Right ventricle myocardium inferior (tissue), 1 donor: ENCODE results near the gene RABGAP1. TPM values are rescaled to one million over a fixed set of nuclear protein-coding genes. Genes with fewer than 3 reads are reported as not detected.
A peak's percentile ranks its signal among the peaks of the same experiment; 100 is the strongest.

ENCODE experiments used
- ATAC-seq: fragments of 200-7000 bp; cut with Tn5 transposase; one replicate; pipeline ENCODE4 v1.9.1; 2020; ENCODE audit warnings: mild to moderate bottlenecking, moderate library complexity
- DNase-seq: peaks from one replicate; pipeline ENCODE4 v3.0.0; 2021; ENCODE audit errors: missing footprints
- intact Hi-C: fragments of 100-400 bp; cut with DNase I; formaldehyde crosslinking; loops from one replicate; pipeline ENCODE4 v1.11.0; 2022
- total RNA-seq: library from RNA; stranded (reverse); fragmentation: NEBNext Ultra II Directional; extraction: Animal tissue kit (Norgen Biotek cat#: 25700); gene quantifications from one replicate; pipeline ENCODE4 v1.2.1, GENCODE V29; 2021
- donor health status: DM: no; HTN: yes; CAD: no; lungs with severe emphysema.

RABGAP1 gene
- total RNA-seq, 1 donor from 2014 or later = 45.1 TPM

GRCh38 chr9:123063896-123064295 lies 123.1 kb downstream of the RABGAP1 start:
- DNase-seq (no peak), ATAC-seq (no peak)
- intact Hi-C loops = no loop called here

DNA sequence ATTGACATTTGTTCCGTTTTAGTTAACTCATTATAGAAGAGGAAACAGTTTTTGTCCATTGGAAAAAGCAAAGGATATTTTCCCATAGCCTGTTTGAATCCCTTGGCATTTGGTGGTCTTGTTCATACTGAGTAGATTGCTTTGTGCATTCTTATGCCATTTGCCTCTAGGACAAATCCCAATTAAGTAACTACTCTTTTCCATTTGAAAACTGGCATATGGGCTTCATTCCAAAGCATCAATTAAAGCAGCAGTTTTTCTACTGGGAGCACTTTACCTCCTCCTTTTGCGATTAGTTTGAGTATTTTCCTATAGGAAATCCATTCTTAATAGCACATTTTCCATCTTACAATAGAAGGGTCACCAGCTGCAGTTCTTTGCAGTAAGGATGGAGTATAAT lies 123.9 kb downstream of the RABGAP1 start:
- intact Hi-C loops = no loop called here
- DNase-seq (no peak), ATAC-seq (no peak)

GRCh38 chr9:123065196-123065595 lies 124.4 kb downstream of the RABGAP1 start:
- intact Hi-C loops = no loop called here
- ATAC-seq = no peak

GRCh38 chr9:123067136-123067535 lies 126.3 kb downstream of the RABGAP1 start:
- ATAC-seq (no peak), DNase-seq (no peak)
- intact Hi-C loops = no loop called here

More at GRCh38 chr9:123065196-123065595, 124.4 kb downstream of the RABGAP1 start:
- DNase-seq = no peak

- intact Hi-C loops = no loop called here
- DNase-seq = no peak
- ATAC-seq = no peak
These were observed 128.2 kb downstream of the RABGAP1 start for GRCh38 chr9:123069010-123069481.

DNA sequence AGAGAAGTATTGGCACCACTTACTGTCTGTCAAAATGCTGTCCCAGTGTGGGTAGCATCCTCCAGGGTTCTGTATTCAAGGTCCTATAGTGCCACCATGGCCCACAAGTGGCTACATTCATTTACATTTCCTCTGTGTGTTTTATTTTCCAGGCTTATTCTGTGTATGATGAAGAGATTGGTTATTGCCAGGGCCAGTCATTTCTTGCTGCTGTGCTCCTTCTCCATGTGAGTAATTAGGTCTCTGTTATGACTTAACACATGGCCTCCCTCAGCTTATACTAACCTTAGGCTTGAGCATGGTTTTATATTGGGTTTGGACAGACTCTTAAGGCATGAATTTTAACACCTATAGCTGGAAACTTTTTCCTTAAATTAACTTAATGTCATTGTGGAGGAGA lies 129.4 kb downstream of the RABGAP1 start:
- DNase-seq = no peak
- ATAC-seq = no peak
- intact Hi-C loops = no loop called here

GRCh38 chr9:123072407-123072995 lies 131.7 kb downstream of the RABGAP1 start:
- no peak for ATAC-seq
- intact Hi-C loops = no loop called here

GRCh38 chr9:123073441-123073840 lies 132.6 kb downstream of the RABGAP1 start:
- intact Hi-C loops = no loop called here
- no peak for ATAC-seq
- DNase-seq = no peak

More at GRCh38 chr9:123072407-123072995, 131.7 kb downstream of the RABGAP1 start:
- no peak for DNase-seq

- ATAC-seq = no peak
- intact Hi-C loops = no loop called here
These were observed 133.2 kb downstream of the RABGAP1 start for GRCh38 chr9:123073991-123074422.

DNA sequence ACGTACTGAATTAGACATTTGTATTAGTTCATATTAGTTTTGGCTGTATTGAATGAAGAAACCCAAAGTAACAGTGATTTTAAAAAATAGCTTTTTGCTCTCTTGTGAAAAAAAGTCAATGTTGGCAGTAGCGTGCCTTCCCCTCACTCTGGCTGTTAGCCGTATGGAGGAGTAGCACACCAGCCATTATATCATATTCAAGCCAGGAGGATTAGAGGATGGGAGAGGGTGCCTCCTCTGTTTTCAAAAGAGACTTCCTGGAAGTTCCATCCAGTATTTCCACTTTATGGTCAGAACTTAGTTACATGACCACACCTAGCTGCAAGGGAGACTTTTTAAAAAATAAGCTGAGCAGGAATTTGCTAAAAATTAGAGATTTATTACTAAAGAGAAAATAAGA lies 133.8 kb downstream of the RABGAP1 start:
- DNase-seq = no peak
- intact Hi-C loops = no loop called here
- ATAC-seq = no peak

More at GRCh38 chr9:123073991-123074422, 133.2 kb downstream of the RABGAP1 start:
- DNase-seq = no peak

- DNase-seq (no peak), ATAC-seq (no peak)
- intact Hi-C loops = loop anchor here (5.0 to 10.0 kb wide), 2 partner anchors 144 to 272 kb away; no protein-coding TSS in a partner anchor
These were observed 139.6 kb downstream of the RABGAP1 start for GRCh38 chr9:123080444-123080843.

GRCh38 chr9:123081824-123082223 lies 141.0 kb downstream of the RABGAP1 start:
- DNase-seq (no peak), ATAC-seq (no peak)
- intact Hi-C loops = loop anchor here (5.0 to 10.0 kb wide), 2 partner anchors 143 to 270 kb away; no protein-coding TSS in a partner anchor

GRCh38 chr9:123083680-123084079 lies 142.9 kb downstream of the RABGAP1 start:
- no peak for DNase-seq
- intact Hi-C loops = loop anchor here (5.0 to 10.0 kb wide), 2 partner anchors 141 to 269 kb away; no protein-coding TSS in a partner anchor
- ATAC-seq = no peak

DNA sequence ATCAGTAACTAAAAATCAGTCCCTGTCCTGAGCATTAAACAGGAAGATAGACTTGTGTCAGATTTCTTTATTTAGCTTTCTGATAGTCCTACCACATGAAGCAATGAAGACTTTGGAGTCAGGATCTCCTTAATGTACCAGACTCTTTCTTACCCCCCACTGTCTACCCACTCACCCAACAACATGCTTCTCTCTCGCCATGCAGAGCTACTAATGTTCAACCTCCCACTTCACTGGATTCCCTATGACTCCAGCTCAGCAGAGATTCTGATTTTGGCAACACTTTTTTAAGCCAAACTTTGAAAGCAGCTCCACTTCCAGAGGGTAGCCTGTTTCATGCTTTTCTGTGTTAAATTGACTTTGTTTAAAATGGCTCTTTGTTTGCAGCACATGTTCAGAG lies 143.4 kb downstream of the RABGAP1 start:
- DNase-seq = no peak
- ATAC-seq = no peak
- intact Hi-C loops = loop anchor here (5.0 to 10.0 kb wide), 2 partner anchors 141 to 268 kb away; no protein-coding TSS in a partner anchor

GRCh38 chr9:123085916-123086315 lies 145.1 kb downstream of the RABGAP1 start:
- intact Hi-C loops = loop anchor here (10.0 kb wide), 1 partner anchor 139 kb away; no protein-coding TSS in a partner anchor
- ATAC-seq (no peak), DNase-seq (no peak)

DNA sequence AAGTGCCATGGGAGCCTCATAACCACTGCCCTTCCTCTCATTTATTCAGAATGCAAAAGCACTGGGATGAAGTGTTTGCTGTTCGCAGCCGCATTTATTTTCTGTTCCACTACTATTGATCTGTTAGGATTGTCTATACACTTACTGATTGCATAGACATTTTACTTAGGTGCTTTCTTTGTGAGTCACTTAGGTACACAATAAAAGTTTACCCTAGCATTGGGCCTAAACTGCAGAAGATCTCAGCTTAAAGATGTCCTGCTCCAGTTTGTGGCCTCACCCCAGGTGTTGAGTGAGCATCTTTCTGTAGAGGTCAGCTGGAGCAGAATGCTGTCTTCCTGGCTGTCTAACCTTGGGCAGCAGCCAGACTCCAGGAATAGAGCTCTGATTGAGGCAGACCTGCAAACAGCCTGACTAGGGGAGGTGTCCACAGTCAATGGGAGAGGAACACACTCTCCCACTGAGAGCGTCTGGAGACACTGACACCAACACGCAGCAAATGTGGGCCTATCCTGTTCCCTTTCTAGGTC lies 146.6 kb downstream of the RABGAP1 start:
- DNase-seq (no peak), ATAC-seq (peak; percentile 69)
- intact Hi-C loops = loop anchor here (10.0 kb wide), 1 partner anchor 137 kb away; no protein-coding TSS in a partner anchor

GRCh38 chr9:123089040-123089439 lies 148.2 kb downstream of the RABGAP1 start:
- DNase-seq = no peak
- no peak for ATAC-seq
- intact Hi-C loops = loop anchor here (10.0 kb wide), 1 partner anchor 136 kb away; no protein-coding TSS in a partner anchor

DNA sequence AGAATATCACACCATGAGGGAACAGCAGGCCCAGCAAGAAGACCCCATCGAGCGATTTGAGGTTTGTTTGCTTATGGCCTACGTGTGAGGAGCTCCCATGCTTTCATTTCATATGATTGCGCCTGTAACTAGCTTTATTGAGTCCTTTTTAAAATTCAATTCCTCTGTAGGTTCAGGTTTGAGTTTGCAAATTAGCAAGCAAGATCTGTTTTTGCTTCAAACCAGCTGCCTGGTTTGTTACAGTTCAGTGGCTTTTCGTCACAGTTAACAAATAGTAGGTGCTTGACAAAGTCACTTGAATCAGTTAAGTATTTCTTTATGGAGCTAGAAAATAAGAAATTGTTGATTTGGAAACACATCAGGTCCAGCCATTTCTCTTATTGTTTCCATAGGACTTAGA lies 149.0 kb downstream of the RABGAP1 start:
- no peak for ATAC-seq
- DNase-seq = no peak
- intact Hi-C loops = loop anchor here (10.0 kb wide), 1 partner anchor 135 kb away; no protein-coding TSS in a partner anchor

DNA sequence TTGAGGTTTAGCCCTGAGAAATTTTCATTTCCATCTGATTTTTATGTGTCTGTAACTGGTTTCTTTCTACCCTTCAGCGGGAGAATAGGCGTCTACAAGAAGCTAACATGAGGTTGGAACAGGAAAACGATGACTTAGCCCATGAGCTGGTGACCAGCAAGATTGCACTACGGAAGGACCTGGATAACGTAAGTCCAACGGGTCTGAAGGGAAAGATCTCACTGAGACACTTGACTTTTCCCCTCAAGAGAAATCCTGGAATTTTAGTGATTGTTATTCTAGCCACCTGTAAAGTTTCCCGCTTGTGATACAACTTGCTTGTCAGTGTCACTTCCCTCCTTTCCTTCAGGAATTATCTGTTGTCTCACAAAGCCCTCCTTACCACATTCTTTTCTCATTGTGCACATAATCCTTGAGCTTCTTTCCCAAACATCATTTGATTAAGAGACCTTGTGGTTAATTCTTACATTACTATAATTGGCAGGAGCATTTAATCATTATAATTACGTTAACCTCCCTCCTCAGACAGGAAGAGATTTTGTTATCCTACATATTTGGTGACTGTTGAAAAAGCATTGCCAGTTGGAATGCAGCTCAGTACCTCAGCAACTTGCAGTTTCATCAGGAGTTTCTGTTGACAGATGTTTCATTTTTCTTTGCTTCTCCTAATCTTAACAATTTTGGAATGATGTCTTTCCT lies 149.5 kb downstream of the RABGAP1 start:
- DNase-seq (no peak), ATAC-seq (no peak)
- intact Hi-C loops = no loop called here
